ENCODE results near the gene PIP4K2A.

GRCh38 chr10:22570733-22571430 is 143.5 kb downstream of the PIP4K2A start:
- TF ChIP-seq CTCF (IDR thresholded peaks at IDR 0.05) (no peak), POLR2A (IDR thresholded peaks at IDR 0.05) (no peak)
